A549 treated with CpdA at 1 μM for 4 hours (cell line): ENCODE results near the gene GLA. TPM values are rescaled to one million over a fixed set of nuclear protein-coding genes. Genes with fewer than 3 reads are reported as not detected.

Experiments
- total RNA-seq: library from RNA; stranded (reverse); fragments of 200-300 nt; extraction: Qiagen RNA extraction; gene quantifications from 5 replicates; pipeline ENCODE4 v1.2.3, GENCODE V29; 2022; ENCODE audit warnings: low read depth

The GLA gene
- 192 to 225 TPM (median 199 TPM) in 5 replicates for total RNA-seq

DNA sequence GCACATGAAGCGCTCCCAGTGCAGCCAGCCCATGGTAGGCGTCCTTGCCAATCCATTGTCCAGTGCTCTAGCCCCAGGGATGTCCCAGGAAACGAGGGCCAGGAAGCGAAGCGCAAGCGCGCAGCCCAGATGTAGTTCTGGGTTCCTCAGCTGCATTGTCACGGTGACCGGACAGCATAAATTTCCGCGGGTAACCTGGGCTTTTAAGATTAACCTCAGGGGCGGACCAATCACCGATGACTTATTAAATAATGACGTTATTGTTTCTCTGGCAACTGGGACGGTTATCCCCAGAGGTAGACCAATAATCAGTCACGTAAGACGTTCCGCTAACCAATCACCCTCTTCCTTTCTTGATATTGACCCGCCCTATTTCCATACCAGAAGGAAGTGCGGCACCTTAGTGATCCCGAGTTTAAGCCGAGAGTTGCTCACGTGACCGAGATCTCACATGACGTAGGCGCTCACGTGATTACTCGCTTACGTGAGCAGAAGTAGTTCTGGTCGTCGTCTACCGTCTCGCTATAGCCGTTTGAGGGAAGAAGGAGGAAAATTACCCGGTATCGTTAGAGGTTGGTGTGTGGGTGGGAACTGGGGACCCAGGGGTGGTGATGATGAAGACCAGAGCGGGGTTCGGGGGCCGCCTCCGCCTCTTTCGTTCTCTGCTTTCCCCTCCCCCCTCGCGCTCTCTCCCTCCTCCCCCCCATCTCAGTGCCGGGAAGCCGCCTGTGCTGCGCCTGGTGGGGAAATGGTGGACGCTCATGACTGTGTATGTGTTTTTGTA, at the start of gene GLA, which contains the start of gene HNRNPH2:
GLA (minus strand) TSS at position 178 of the 784 bp plus-strand sequence; CDS start at position 156, 22 bp downstream.
HNRNPH2 (plus strand) TSS at position 475 of the 784 bp plus-strand sequence. CDS start 3,767 bp downstream, outside the sequence.

DNA sequence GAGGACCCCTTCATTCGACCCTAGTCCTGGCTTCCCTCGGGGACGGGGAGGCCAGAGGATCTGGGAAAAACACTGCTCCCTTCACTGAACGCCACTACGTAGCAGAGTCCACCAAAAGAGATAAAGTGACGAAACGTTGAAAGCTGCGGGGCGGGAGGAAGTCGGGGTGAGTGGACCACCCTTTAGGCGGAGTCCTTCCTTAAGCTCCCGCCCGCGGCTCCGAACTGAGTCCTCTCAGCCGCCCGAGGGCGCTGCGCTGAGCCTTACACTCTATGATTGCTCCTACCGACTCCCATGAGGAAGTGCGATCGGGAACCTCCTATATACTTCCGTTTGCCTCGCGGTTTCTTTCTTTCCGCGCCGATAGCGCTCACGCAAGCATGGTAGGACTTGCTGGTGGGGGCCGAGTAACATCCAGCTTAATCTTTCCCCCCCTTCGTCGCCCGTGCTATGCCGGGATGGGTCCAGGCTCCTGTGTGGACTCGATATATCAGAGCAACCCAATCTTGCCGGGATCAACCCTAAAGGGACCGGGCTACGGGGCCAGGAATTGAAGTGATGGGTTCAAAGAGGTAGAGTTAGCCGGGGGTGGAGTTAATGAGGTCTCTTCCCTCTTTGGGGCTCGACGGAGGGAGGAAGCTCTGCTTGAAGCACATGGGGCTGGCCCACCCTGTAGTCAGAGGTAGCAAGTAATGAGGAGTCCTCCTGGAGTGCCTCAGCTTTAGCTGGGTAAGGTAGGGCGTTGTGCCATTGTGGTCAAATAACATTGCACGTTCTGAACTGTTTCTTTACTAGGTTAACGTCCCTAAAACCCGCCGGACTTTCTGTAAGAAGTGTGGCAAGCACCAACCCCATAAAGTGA, 16.8 kb downstream of the GLA start, which contains the start of gene RPL36A:
RPL36A (plus strand) TSS at position 348 of the 862 bp plus-strand sequence; CDS start at position 381, 33 bp downstream.

DNA sequence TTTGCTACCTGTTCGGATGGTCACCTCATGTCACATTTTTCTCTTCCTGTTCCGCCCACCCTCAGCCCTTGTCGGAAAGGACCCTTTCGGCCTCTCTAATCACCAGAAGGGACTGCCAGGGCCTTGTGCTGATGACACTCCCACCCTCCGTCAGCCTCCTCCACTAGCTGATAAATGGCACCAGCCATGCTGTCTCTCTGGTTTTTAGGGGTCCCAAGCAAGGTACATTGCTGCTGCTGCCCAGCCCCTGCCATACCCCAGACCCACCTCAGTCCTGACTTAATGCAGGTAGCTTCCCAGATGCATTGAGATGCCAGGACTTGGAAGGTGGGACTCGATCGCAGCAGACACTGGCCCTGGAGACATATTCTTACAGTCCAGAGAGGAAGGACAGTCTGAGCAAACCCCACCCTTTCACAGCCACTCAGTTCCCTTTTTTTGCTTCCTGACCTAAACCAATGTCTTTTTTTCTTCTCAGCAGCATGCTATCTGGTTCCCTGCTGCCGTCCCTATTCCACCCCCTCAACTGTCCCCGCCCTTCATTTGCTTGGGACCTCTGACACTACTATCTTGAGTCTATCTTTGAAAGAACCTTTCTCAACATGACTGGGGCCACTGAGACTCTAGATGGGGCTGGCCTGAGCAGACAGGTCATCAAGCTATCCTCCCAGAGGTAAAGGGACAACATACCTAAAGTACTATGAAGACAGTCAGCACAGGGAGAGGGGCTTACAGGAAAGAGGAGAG, 21.8 kb downstream of the GLA start, which contains the start of gene BTK:
BTK (minus strand) TSS at position 397 of the 747 bp plus-strand sequence. CDS start 10,907 bp downstream, outside the sequence.

DNA sequence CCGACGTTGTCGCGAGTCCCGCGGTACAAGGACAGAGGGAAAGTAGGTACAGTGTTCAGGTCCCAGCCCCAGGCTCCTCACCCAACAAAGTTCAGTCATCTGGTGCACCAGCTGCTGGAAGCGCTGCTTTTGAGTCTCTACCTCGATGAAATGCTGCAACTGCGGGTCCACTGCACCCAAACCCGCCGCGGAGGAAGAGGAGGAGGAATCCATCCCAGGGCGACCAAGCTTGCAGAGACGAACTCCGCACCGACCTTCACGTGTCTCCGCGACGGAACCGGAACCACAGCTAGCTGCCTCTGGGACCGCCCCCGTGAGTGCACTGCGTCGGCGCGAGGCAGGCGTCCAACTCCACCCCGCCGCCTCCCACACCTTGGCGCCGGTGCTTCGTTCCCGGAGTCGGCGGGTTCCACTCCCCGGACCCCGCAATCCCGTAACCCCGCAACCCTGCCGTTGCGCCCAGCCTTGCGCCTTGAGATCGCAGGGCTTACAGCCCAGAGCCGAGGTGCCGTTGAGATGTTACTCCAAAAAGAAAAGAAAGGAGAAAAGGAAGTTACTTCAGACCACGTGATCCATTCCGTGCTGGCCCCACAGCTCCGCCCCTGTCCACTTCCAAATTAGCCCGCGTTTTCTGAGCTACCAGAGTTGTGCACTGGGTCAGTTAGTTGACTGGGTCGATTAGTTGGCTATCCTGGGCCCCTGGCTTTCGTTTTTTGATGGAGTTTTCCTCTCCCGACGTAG, 59.1 kb downstream of the GLA start, which contains the start of gene TIMM8A:
TIMM8A (minus strand) TSS at position 291 of the 741 bp plus-strand sequence; CDS start at position 213, 78 bp downstream.

Other genes starting within 250 kb of the GLA start
- gene DRP2, start 188.1 kb downstream of the GLA start, total RNA-seq = 0.16 to 0.30 TPM (median 0.25 TPM) in 5 replicates
- gene TAF7L, start 116.6 kb downstream of the GLA start, total RNA-seq = 0.06 to 0.15 TPM (median 0.09 TPM) in 4 of 5 replicates, not detected in the other
- 28.0 to 32.1 TPM (median 29.8 TPM) in 5 replicates for gene TIMM8A, start 59.2 kb downstream of the GLA start, total RNA-seq
- 0.09 to 0.24 TPM (median 0.15 TPM) in 5 replicates for gene BTK, start 21.7 kb downstream of the GLA start, total RNA-seq
- 2,377 to 3,392 TPM (median 2,533 TPM) in 5 replicates for gene RPL36A, start 16.9 kb downstream of the GLA start, total RNA-seq
- gene HNRNPH2, start 297 bp upstream of the GLA start, total RNA-seq = 57.2 to 74.9 TPM (median 63.9 TPM) in 5 replicates
- gene ARMCX4, start 77.5 kb upstream of the GLA start, total RNA-seq = 0.43 to 0.90 TPM (median 0.45 TPM) in 5 replicates
- 0.16 to 0.34 TPM (median 0.29 TPM) in 5 replicates for gene ARMCX1, start 142.6 kb upstream of the GLA start, total RNA-seq
- gene ARMCX6, start 210.1 kb upstream of the GLA start, total RNA-seq = 42.0 to 46.9 TPM (median 46.6 TPM) in 5 replicates
- gene ARMCX3, start 215.2 kb upstream of the GLA start, total RNA-seq = 18.9 to 30.7 TPM (median 20.7 TPM) in 5 replicates